ENCODE data around the gene IQSEC3.
"Not testable (repeated sequence)": the region's sequence is repeated elsewhere in the genome, so short reads cannot be mapped to it uniquely, and the experiment has no call there.

IQSEC3 gene

DNA sequence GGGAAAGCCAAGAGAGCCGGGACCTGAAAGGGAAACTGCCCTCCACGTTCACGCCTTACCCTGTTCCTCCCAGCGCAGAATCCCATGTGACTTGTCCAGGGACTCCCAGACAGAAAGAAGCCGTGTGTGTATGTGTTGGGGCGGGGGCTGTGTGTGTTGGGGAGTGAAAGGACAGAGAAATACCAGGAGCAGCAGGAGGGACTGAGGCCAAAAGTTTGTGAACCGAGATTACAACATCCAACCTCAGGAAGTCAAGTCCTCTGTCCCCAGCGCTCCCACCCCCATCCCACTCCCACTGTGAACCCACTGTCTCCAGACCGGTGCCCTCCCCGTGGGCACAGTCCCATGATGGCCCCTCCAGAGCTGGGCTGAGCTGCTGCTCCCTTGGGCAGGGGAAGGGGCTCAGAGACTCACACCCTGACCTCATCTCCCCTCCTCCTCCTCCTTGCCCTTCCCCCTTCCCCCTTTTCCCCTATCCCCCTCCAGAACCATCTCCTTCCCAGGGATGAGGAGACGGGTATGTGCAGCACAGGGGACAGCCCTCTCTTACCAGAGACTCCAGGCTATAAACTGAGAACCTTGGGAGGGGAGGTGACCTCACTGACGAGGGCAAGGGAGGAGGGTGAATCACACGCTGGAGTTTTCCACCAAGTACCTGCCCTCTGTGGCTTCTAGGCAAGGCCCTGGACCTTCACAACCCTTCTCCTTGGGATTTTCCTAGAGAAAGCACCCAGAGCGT is 147.6 kb downstream of the IQSEC3 start, which contains the start of gene SLC6A12:
Gene SLC6A12 (minus strand): TSS at position 155 of the 739 bp plus-strand sequence. CDS start 4,171 bp downstream, outside the sequence.
- Histone ChIP-seq H3K36me3 (replicated peaks; ENCODE audit: low read depth, low read length) (no peaks in the 10 kb centered on the region), H3K9me3 (ENCODE audit: insufficient read depth, low read length) (no peaks in the 10 kb centered on the region), H3K4me1 (ENCODE audit: low read length) (peaks cover 25% of the 10 kb centered on the region), H3K27me3 (ENCODE audit: low read depth, low read length) (peaks cover 22% of the 10 kb centered on the region), H3K79me2 (ENCODE audit: low read length) (no peaks in the 10 kb centered on the region), H2AFZ (ENCODE audit: low read depth, low read length) (peak within 1 kb of the TSS; percentile 41; the same call in 1 of the 2 replicates), H3K4me3 (ENCODE audit: low read length) (peak within 1 kb of the TSS; percentile 59), H3K4me2 (ENCODE audit: low read length) (peak within 1 kb of the TSS; percentile 73), H3K27ac (ENCODE audit: low read length) (no peak within 1 kb of the TSS), H3K9ac (ENCODE audit: low read length) (no peak within 1 kb of the TSS; the same call in 1 of the 2 replicates), H4K20me1 (ENCODE audit: insufficient read depth, low read length) (no peaks in the 10 kb centered on the region)
- no peak for TF ChIP-seq EZH2phosphoT487 (IDR thresholded peaks at IDR 0.05; ENCODE audit: low read depth)
- TF ChIP-seq, protein P1, sequence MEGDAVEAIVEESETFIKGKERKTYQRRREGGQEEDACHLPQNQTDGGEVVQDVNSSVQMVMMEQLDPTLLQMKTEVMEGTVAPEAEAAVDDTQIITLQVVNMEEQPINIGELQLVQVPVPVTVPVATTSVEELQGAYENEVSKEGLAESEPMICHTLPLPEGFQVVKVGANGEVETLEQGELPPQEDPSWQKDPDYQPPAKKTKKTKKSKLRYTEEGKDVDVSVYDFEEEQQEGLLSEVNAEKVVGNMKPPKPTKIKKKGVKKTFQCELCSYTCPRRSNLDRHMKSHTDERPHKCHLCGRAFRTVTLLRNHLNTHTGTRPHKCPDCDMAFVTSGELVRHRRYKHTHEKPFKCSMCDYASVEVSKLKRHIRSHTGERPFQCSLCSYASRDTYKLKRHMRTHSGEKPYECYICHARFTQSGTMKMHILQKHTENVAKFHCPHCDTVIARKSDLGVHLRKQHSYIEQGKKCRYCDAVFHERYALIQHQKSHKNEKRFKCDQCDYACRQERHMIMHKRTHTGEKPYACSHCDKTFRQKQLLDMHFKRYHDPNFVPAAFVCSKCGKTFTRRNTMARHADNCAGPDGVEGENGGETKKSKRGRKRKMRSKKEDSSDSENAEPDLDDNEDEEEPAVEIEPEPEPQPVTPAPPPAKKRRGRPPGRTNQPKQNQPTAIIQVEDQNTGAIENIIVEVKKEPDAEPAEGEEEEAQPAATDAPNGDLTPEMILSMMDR (IDR thresholded peaks at IDR 0.05; ENCODE audit: low read depth, low read length) = no peak

- peaks cover 22% of the 10 kb centered on the region for H3K27me3 ChIP-seq (ENCODE audit: low read depth, low read length)
Measured at GRCh38 chr12:215116-215515, 148.5 kb downstream of the IQSEC3 start.

GRCh38 chr12:217029-217428 is 150.5 kb downstream of the IQSEC3 start:
- H3K4me2 ChIP-seq (ENCODE audit: low read length); H3K36me3 ChIP-seq (replicated peaks; ENCODE audit: low read depth, low read length); H2AFZ ChIP-seq (ENCODE audit: low read depth, low read length); H3K9me3 ChIP-seq (ENCODE audit: insufficient read depth, low read length); H3K79me2 ChIP-seq (ENCODE audit: low read length); H3K9ac ChIP-seq (ENCODE audit: low read length); H3K27ac ChIP-seq (ENCODE audit: low read length); H3K4me3 ChIP-seq (ENCODE audit: low read length); H4K20me1 ChIP-seq (ENCODE audit: insufficient read depth, low read length): not testable (repeated sequence)
- Histone ChIP-seq H3K4me1 (ENCODE audit: low read length) (peaks cover 16% of the 10 kb centered on the region), H3K27me3 (ENCODE audit: low read depth, low read length) (peaks cover 22% of the 10 kb centered on the region)

More at GRCh38 chr12:215116-215515, 148.5 kb downstream of the IQSEC3 start:
- Histone ChIP-seq H4K20me1 (ENCODE audit: insufficient read depth, low read length) (no peaks in the 10 kb centered on the region), H3K27ac (ENCODE audit: low read length) (no peak overlapping the region), H2AFZ (ENCODE audit: low read depth, low read length) (no peak overlapping the region), H3K4me1 (ENCODE audit: low read length) (peaks cover 25% of the 10 kb centered on the region), H3K79me2 (ENCODE audit: low read length) (no peaks in the 10 kb centered on the region), H3K4me3 (ENCODE audit: low read length) (no peak overlapping the region), H3K4me2 (ENCODE audit: low read length) (no peak overlapping the region), H3K9ac (ENCODE audit: low read length) (no peak overlapping the region), H3K9me3 (ENCODE audit: insufficient read depth, low read length) (no peaks in the 10 kb centered on the region), H3K36me3 (replicated peaks; ENCODE audit: low read depth, low read length) (no peaks in the 10 kb centered on the region)
- TF ChIP-seq, protein P1 (IDR thresholded peaks at IDR 0.05; ENCODE audit: low read depth, low read length) = no peak
- TF ChIP-seq EZH2phosphoT487 (IDR thresholded peaks at IDR 0.05; ENCODE audit: low read depth) = no peak

DNA sequence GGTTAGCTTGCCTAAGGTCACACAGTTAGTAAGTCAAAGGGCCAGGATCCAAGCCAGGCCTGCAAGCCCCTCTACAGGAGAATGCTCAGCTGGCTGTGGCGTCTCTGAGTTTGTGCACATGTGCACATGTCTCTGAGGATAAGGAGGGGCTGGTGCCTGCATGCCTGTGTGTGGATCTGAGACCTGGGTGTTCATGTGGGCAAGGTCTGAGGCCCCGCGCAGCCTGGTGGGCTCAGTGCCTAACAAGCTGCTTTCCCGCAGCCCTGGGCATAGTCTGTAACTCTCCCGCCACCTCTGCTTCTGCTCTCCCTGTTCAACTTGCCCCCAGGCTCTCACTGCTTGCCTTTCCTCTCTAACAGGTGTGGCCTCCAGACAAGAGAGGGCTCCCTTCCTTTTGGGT is 151.7 kb downstream of the IQSEC3 start:
- Histone ChIP-seq H3K9me3 (ENCODE audit: insufficient read depth, low read length) (no peaks in the 10 kb centered on the region), H3K9ac (ENCODE audit: low read length) (no peak overlapping the region), H3K36me3 (replicated peaks; ENCODE audit: low read depth, low read length) (no peaks in the 10 kb centered on the region), H3K4me3 (ENCODE audit: low read length) (no peak overlapping the region), H3K27ac (ENCODE audit: low read length) (no peak overlapping the region), H3K4me2 (ENCODE audit: low read length) (no peak overlapping the region), H4K20me1 (ENCODE audit: insufficient read depth, low read length) (no peaks in the 10 kb centered on the region), H3K4me1 (ENCODE audit: low read length) (peaks cover 4% of the 10 kb centered on the region), H3K27me3 (ENCODE audit: low read depth, low read length) (peaks cover 15% of the 10 kb centered on the region), H3K79me2 (ENCODE audit: low read length) (no peaks in the 10 kb centered on the region), H2AFZ (ENCODE audit: low read depth, low read length) (no peak overlapping the region)
- no peak for TF ChIP-seq EZH2phosphoT487 (IDR thresholded peaks at IDR 0.05; ENCODE audit: low read depth)
- TF ChIP-seq, protein P1 (IDR thresholded peaks at IDR 0.05; ENCODE audit: low read depth, low read length) = no peak

All from OCI-LY3 (cell line).